ENCODE measurements around the gene RASSF9.

RASSF9 gene

DNA sequence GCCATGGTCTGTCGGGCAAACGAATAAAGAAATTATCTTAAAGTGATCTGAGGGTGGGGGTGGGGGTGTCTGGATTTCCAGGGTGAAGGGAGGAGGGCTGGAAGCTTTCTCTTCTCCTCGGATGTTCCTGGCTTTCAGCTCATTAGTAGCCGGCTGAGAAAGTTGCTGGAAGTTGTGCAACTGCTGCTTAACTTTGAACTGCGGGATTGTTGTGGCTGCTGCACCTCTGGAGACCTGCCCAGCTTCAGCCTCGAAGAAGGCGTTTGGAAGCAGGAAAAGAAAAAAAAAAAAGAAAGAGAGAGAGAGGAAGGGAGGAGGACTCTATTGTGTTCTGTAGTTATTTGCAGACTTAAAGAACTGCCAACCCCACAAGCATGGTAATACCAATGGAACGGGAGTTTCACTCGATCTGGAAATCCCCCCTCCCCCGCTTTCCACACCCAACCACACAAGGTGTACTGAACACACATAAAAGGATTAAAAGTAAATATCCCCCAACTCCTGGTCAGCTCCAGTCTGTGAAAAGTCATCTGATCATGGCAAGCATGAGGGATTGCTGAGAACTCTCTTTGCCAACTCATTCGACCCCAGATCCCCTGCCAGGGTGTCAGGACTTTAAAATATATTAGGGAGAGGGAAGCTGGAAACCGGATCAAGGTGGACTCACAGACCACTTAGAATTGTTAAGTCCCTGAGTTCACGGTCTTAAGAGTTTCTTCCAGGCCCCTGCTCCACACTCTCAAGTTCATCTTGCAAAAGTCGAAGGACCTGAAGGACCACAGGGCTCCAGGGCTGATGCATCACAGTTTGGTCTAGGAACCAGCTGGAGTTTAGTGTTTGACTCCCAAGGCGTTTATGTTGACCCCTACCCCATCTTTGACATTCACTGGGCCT lies at the start of gene RASSF9:
TSS of gene RASSF9 (minus strand) at position 213 of the 894 bp plus-strand sequence. CDS start at position 5, 208 bp downstream.
- no peak for DNase-seq (ENCODE audit: low read depth in 1 of 2, low spot score in 1 of 2)

- no peak for DNase-seq (ENCODE audit: low read depth in 1 of 2, low spot score in 1 of 2)
Measured at GRCh38 chr12:85883763-85884162, 47.6 kb upstream of the RASSF9 start.

DNA sequence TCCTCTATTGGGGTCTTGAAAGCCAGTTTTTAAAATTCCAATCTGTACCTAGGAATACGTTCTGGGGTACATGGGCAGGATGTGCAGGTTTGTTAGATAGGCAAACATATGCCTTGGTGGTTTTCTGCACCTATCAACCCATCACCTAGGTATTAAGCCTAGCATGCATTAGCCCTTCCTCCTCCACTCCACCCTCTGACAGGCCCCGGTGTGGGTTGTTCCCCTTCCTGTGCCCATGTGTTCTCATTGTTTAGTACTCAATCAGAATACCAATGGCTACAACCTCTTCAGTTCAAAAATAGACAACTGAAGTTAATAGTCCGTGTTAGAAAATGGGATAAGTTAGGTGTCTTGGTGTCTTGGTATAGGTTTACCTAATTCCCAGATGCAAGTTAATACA lies 41.2 kb upstream of the RASSF9 start:
- DNase-seq (ENCODE audit: low read depth in 1 of 2, low spot score in 1 of 2), result no peak

- no peak for DNase-seq (ENCODE audit: low read depth in 1 of 2, low spot score in 1 of 2)
Measured at GRCh38 chr12:85874031-85874461, 37.8 kb upstream of the RASSF9 start, which contains the start of gene NTS. TSS of gene NTS (plus strand) at chr12:85874295. CDS start at chr12:85874404, 109 bp downstream.

DNA sequence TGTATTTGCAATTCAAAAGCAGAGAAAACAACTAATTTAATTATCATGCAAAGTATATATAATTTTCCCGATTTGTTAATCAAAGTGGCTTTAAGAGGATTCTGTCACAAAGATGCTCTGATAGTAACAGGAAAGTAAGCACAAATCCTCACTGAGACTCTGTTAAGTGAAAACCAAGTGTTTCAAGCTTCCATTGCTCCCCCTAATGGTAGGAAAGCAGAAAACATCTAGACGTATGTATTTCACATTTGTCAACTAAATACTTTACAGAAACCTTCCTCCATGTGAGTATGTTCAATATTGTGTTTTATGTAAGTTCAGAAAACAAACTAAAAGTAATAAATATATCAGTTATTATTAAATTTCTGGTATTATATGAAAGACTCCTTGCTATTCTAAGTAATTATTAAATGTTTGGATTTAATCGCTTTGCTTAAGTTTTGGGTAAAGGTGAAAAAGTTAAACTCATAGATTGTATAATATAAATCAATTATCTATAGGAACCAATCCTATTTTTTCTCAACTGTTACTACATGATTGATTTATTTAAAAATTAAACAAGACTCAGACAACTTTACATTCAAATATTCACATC lies 36.4 kb upstream of the RASSF9 start:
- no peak for DNase-seq (ENCODE audit: low read depth in 1 of 2, low spot score in 1 of 2)

DNA sequence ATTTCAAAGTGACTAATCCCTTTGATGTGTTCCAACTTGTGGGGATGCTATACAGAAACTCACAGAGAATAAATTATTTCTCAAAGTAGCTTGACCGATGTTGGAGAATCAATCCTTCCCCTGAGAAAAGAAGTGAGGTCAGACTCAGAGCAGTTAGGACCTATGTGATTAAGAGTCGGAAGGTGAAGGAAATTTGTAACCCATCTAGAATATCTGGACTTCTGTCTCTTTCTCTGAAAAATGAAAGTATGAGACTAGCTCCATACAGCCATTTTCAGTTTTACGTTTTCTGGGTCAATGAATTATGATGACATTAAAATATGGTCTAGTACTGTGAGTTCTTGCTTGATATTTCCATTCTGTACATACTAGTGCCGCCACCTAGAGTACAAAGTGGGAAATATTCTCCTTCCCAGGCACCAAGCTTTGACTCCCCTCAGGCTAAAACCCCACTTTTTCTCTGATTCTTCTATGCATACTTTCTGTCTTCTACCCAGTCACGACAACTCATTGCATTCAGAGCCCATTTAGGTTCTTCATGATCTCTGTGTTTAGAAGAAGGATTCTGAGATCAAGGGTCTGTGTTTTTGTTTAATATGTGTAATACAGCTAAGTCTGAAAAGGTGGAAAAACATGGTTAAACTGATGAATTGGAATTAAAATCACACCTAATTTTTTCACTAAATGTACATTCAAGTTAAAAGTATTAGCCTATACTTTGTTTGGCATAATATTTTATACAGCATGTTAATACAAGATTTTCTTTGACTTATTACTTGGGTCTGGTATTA lies 31.0 kb upstream of the RASSF9 start:
- no peak for DNase-seq (ENCODE audit: low read depth in 1 of 2, low spot score in 1 of 2)

GRCh38 chr12:85865890-85866289 lies 29.7 kb upstream of the RASSF9 start:
- DNase-seq (ENCODE audit: low read depth in 1 of 2, low spot score in 1 of 2), result no peak

- no peak for DNase-seq (ENCODE audit: low read depth in 1 of 2, low spot score in 1 of 2)
Measured at GRCh38 chr12:85856966-85857365, 20.8 kb upstream of the RASSF9 start.

- no peak for DNase-seq (ENCODE audit: low read depth in 1 of 2, low spot score in 1 of 2)
Measured at GRCh38 chr12:85855305-85855704, 19.1 kb upstream of the RASSF9 start.

- DNase-seq (ENCODE audit: low read depth in 1 of 2, low spot score in 1 of 2), result no peak
Measured at GRCh38 chr12:85849344-85849743, 13.1 kb upstream of the RASSF9 start.

DNA sequence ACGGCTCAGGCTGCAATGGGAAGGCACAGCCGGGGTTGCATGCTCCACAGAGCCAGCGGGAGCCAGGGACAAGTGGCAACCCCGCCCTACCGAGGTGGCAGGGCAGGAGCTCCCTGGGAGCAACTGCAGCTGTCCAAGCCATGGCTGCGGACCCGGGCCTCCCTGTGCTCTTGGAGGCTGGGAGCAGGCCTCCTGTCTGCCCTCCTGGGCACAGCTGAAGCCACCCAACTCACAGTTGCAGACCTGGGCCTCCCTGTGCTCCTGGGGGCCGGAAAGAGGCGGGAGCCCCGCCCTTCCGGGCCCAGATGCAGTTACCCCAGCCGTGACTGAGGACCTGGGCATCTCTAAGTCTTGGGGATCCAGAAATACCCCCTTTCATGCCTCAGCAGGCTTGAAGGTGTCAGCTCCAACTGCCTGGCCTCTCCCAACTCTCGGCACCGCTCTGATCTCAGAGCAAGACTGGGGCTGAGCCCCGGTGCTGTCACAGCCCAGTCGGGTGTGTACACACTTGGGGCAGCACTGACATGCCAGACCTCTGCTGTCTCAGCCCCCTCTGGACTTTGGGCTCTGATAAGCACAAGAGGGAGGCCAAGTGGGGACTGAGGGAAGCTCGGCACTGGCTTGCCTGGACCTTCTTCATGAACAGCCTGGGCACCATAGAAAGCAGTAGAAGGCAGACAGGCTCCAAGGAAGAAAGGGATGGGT lies 7.5 kb upstream of the RASSF9 start:
- no peak for DNase-seq (ENCODE audit: low read depth in 1 of 2, low spot score in 1 of 2)

GRCh38 chr12:85835426-85836196 lies 598 bp downstream of the RASSF9 start:
- no peak for DNase-seq (ENCODE audit: low read depth in 1 of 2, low spot score in 1 of 2)

DNA sequence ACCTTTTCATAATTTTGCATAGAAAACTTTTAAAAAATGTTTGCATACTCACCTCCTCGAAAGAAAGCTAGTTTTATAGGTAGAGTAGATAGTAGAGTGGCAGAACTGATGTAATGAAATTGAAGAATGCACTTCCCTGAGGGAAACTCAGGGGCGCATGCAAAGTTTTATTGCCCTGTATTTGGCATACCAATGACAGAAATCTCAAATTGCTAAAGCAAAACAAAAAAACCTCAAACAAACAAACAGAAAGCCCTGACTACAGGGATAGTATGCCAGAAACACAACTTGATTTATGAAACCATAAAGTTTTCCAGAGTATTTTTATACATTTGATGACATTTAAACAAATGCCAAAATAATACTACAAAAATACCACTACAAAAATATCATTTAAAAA lies 1.8 kb downstream of the RASSF9 start:
- no peak for DNase-seq (ENCODE audit: low read depth in 1 of 2, low spot score in 1 of 2)

GRCh38 chr12:85833579-85833978 lies 2.6 kb downstream of the RASSF9 start:
- DNase-seq (ENCODE audit: low read depth in 1 of 2, low spot score in 1 of 2), result no peak

DNA sequence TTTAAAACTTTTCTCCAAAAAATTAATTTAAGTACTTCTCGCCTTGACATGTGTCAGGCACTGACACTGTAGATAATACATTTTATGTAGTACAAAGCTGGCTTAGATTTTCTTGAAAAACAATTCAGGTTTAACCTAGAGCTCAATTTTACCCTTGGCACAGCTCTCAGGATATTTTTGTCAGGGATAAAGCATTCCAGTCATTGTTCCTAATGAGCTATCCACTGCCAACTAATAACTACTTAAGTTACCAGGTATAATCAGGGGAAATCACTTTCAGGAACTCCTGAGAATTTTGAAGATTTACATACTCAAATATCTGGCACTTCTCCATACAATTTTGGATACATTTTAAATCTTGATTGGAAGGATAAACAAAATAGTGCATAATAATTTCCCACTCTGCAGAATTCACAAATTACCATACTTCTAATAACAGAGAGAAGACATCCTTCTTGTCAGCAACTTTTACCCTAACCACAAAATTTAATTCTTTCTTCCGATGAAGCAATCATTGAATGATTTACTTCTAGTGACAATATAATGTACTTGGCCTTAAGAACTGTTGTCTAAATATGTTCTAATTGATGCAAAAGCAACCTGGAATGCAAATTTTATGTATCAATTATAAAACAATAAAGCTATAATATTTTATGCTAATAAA lies 4.8 kb downstream of the RASSF9 start:
- no peak for DNase-seq (ENCODE audit: low read depth in 1 of 2, low spot score in 1 of 2)

DNA sequence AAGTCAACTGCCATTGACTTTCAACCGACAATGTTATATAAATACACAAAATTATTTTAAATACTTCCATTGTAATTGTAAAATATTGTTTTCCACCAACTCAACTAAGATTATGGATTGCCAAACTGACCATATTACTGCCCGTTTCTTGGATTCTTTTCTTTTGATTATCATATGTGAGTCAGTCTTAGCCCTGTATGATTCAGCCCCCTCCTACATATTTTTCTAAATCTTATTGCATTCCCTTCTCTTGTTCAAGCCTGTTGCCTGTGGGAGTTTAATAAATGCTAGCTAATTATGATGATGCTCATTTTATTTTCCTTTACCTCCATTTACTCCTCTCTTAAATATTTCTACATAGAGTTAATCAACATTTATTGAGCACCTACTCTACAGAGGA lies 6.8 kb downstream of the RASSF9 start:
- no peak for DNase-seq (ENCODE audit: low read depth in 1 of 2, low spot score in 1 of 2)

- DNase-seq (ENCODE audit: low read depth in 1 of 2, low spot score in 1 of 2), result no peak
Measured at GRCh38 chr12:85828576-85828975, 7.6 kb downstream of the RASSF9 start.

GRCh38 chr12:85825746-85826145 lies 10.5 kb downstream of the RASSF9 start:
- DNase-seq (ENCODE audit: low read depth in 1 of 2, low spot score in 1 of 2), result no peak

DNA sequence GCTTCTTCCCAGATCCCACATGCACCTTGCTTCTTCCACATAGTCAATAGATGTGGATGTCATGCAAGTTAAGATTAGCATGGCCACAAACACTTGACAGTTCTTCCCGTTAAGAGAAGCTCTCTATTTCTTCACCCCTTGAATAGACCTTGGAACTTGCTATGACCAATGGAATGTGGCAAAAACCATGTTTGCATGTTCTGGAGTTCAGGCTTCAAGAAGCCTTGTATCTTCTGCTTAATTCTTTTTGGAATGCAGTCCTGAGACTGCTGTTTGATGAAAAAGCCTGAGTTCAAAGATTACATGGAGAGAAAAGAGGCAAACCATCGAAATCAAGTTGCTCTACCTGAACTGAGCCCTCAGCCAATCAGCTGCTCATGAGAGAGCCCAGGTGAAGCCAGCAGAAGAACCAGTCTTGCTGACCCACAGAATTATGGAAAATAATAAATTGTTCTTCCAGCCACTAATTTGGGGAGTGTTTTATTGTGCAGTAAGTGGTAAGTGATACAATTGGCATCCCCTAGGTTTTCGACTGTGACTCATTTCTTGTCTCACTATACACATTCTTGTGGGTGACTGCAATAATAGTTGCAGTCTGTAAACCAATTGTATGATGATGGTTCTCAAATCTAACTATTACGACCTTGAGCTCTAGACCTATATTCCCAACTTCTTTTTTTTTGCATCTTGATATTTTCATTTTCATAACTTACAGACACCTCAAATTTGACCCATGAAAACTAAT lies 12.6 kb downstream of the RASSF9 start:
- no peak for DNase-seq (ENCODE audit: low read depth in 1 of 2, low spot score in 1 of 2)
